Keratinocyte (primary cell): ENCODE data around the gene SPR. TPM values are rescaled to one million over a fixed set of nuclear protein-coding genes. Genes with fewer than 3 reads are reported as not detected.

ENCODE experiments used
- DNase-seq: peaks from one replicate; pipeline ENCODE4 v3.0.0-alpha.2; 2011; ENCODE audit warnings: low read depth, missing footprints, low spot score
- FAIRE-seq: peaks from 2 replicates; lab custom pipeline; 2011; peaks lifted over from hg19 to GRCh38; lab: Jason Lieb, UNC
- H2AFZ ChIP-seq: 2 replicates; pipeline ENCODE4 v1.6.0; 2012; ENCODE audit warnings: low read length, control low read depth, inconsistent platforms; ENCODE audit not compliant: control insufficient read depth
- H3K27ac ChIP-seq: 2 replicates; pipeline ENCODE4 v1.5.1; 2011; ENCODE audit warnings: low read length; ENCODE audit not compliant: control insufficient read depth, insufficient read depth
- H3K27me3 ChIP-seq: 3 replicates; pipeline ENCODE4 v1.6.0; 2011; ENCODE audit warnings: low read length; ENCODE audit not compliant: control insufficient read depth, insufficient read depth; ENCODE audit errors: extremely low read depth
- H3K36me3 ChIP-seq, 2 experiments: 2 replicates in 1 of 2; 3 replicates in 1 of 2; pipeline ENCODE4 v1.5.1; 2011; ENCODE audit warnings: low read length in 2 of 2, mild to moderate bottlenecking in 1 of 2; ENCODE audit not compliant: control insufficient read depth in 2 of 2, insufficient read depth in 2 of 2; ENCODE audit errors: extremely low read depth in 1 of 2
- H3K4me1 ChIP-seq: 3 replicates; pipeline ENCODE4 v1.5.1; 2011; ENCODE audit warnings: low read length; ENCODE audit not compliant: control insufficient read depth, insufficient read depth; ENCODE audit errors: extremely low read depth
- H3K4me2 ChIP-seq: 3 replicates; pipeline ENCODE4 v1.6.0; 2011; ENCODE audit warnings: low read depth, low read length; ENCODE audit not compliant: control insufficient read depth, insufficient read depth; ENCODE audit errors: extremely low read depth
- H3K4me3 ChIP-seq, 3 experiments: fragments of 200-600 bp in 1 of 3; sonication (generic) in 1 of 3; 2 replicates in 2 of 3; 3 replicates in 1 of 3; pipeline ENCODE4 v1.5.1; 2011 to 2016; ENCODE audit warnings: low read length in 3 of 3, mild to moderate bottlenecking in 3 of 3, control low read depth in 2 of 3, inconsistent platforms in 1 of 3, low read depth in 1 of 3, mixed read lengths in 1 of 3, mixed run types in 1 of 3, moderate library complexity in 1 of 3; ENCODE audit not compliant: control insufficient read depth in 2 of 3, insufficient read depth in 2 of 3; ENCODE audit errors: extremely low read depth in 1 of 3
- H3K79me2 ChIP-seq: 2 replicates; pipeline ENCODE4 v1.6.0; 2012; ENCODE audit warnings: low read length; ENCODE audit not compliant: control insufficient read depth, insufficient read depth
- H3K9ac ChIP-seq: 3 replicates; pipeline ENCODE4 v1.6.0; 2011; ENCODE audit warnings: low read length; ENCODE audit not compliant: control insufficient read depth, insufficient read depth; ENCODE audit errors: extremely low read depth
- H3K9me1 ChIP-seq: 3 replicates; pipeline ENCODE4 v1.6.0; 2011; ENCODE audit warnings: low read length; ENCODE audit not compliant: control insufficient read depth, insufficient read depth; ENCODE audit errors: extremely low read depth
- H3K9me3 ChIP-seq: 2 replicates; pipeline ENCODE4 v1.5.1; 2012; ENCODE audit warnings: low read depth, low read length; ENCODE audit not compliant: control insufficient read depth
- H4K20me1 ChIP-seq: 3 replicates; pipeline ENCODE4 v1.6.0; 2011; ENCODE audit warnings: low read length; ENCODE audit not compliant: control insufficient read depth, insufficient read depth; ENCODE audit errors: extremely low read depth
- CTCF ChIP-seq, 3 experiments: IDR thresholded peaks in 1 of 3; conservative IDR thresholded peaks in 1 of 3; optimal IDR thresholded peaks in 1 of 3; 2 replicates in 2 of 3; 3 replicates in 1 of 3; pipeline versions ENCODE3 to v1.5.1; 2011; ENCODE audit warnings: low read length in 3 of 3, mild to moderate bottlenecking in 3 of 3, moderate library complexity in 2 of 3, control low read depth in 1 of 3, inconsistent platforms in 1 of 3; ENCODE audit not compliant: insufficient read depth in 2 of 3; ENCODE audit errors: extremely low read depth in 1 of 3
- EZH2 ChIP-seq: IDR thresholded peaks from one replicate; pipeline ENCODE4 v1.6.1; 2012; ENCODE audit warnings: inconsistent platforms, mild to moderate bottlenecking, low read length, moderate library complexity
- dilution Hi-C: fragments of 300-500 bp; cut with MboI; formaldehyde crosslinking; loops from one replicate; pipeline ENCODE4 v1.7.0; 2020; ENCODE audit warnings: low sequenced_read_pairs; ENCODE audit not compliant: extremely low pct_ligation_motif_present
- polyA plus RNA-seq, 5 experiments: library from polyadenylated mRNA; depleted of rRNA in 3 of 5; stranded (reverse) in 3 of 5; stranded (forward) in 1 of 5; unstranded in 1 of 5; fragments of >200 nt; gene quantifications; 1 replicate in 1 of 5; 2 replicates in 3 of 5; 3 replicates in 1 of 5; pipeline versions ENCODE4 v1.2.1 to v1.2.3, GENCODE V29; 2011 to 2012; ENCODE audit warnings: missing spikeins in 2 of 5, low read depth in 1 of 5, low replicate concordance in 1 of 5

SPR gene
- polyA plus RNA-seq, 1 donor (not counting 4 experiments of a cell fraction or from before 2014, with no cell fraction given): 25.1 TPM

GRCh38 chr2:72915320-72915906, 28.2 kb downstream of the SPR start:
- peaks cover 24% of the 10 kb centered on the region for H3K4me1 ChIP-seq
- TF ChIP-seq CTCF (optimal IDR thresholded peaks at IDR 0.05 in 1 of 3, IDR thresholded peaks at IDR 0.05 in 1 of 3, conservative IDR thresholded peaks at IDR 0.05 in 1 of 3; ENCODE audit: extremely low read depth in 1 of 3, insufficient read depth in 2 of 3, low read length in 3 of 3): no peak
- TF ChIP-seq EZH2: peak; percentile 92
- H3K4me3 ChIP-seq: no peak overlapping the region
- no peaks in the 10 kb centered on the region for H3K79me2 ChIP-seq
- no peak overlapping the region for H2AFZ ChIP-seq
- no peaks in the 10 kb centered on the region for H3K36me3 ChIP-seq
- H3K27me3 ChIP-seq: peaks cover 84% of the 10 kb centered on the region
- dilution Hi-C loops: no loop called here
- H4K20me1 ChIP-seq: peaks cover 16% of the 10 kb centered on the region
- H3K4me2 ChIP-seq: peak overlapping the region; percentile 73
- no peak overlapping the region for H3K27ac ChIP-seq
- FAIRE-seq (no peak), DNase-seq (no peak)
- no peaks in the 10 kb centered on the region for H3K9me3 ChIP-seq
- H3K9me1 ChIP-seq: no peaks in the 10 kb centered on the region
- H3K9ac ChIP-seq: no peak overlapping the region

- H3K4me1 ChIP-seq: peaks cover 26% of the 10 kb centered on the region
- peaks cover 16% of the 10 kb centered on the region for H4K20me1 ChIP-seq
- H3K27me3 ChIP-seq: peaks cover 89% of the 10 kb centered on the region
- H3K9me1 ChIP-seq: no peaks in the 10 kb centered on the region
- peak overlapping the region; percentile 15 for H3K9ac ChIP-seq
- no peak for DNase-seq
- FAIRE-seq: no peak
- no peak for TF ChIP-seq CTCF (optimal IDR thresholded peaks at IDR 0.05 in 1 of 3, IDR thresholded peaks at IDR 0.05 in 1 of 3, conservative IDR thresholded peaks at IDR 0.05 in 1 of 3; ENCODE audit: extremely low read depth in 1 of 3, insufficient read depth in 2 of 3, low read length in 3 of 3)
- TF ChIP-seq EZH2: no peak
- H3K9me3 ChIP-seq: no peaks in the 10 kb centered on the region
- H3K4me2 ChIP-seq: peak overlapping the region; percentile 73
- no peaks in the 10 kb centered on the region for H3K79me2 ChIP-seq
- peak overlapping the region; percentile 43 for H2AFZ ChIP-seq
- dilution Hi-C loops: no loop called here
- H3K27ac ChIP-seq: no peak overlapping the region
- peak overlapping the region; percentile 14 to 59 (median 37) for H3K4me3 ChIP-seq
- no peaks in the 10 kb centered on the region for H3K36me3 ChIP-seq
These were observed 28.9 kb downstream of the SPR start for GRCh38 chr2:72915907-72916742.
